K562 (cell line): Measurements from ENCODE around the gene GALNT7. TPM values are rescaled to one million over a fixed set of nuclear protein-coding genes. Genes with fewer than 3 reads are reported as not detected.

Experiments used
- ATAC-seq: fragments of 200-7000 bp; cut with Tn5 transposase; 3 replicates; pipeline ENCODE4 v1.9.1; 2020; ENCODE audit warnings: moderate library complexity
- BruUV-seq: library from RNA; stranded (reverse); fragments of 400-500 nt; replicated peaks from 2 replicates; lab custom pipeline; 2021; lab: Mats Ljungman, UMichigan
- CTCF ChIA-PET: fragments of 300-600 bp; formaldehyde crosslinking; extraction: SDS; loops from one replicate; lab custom pipeline; 2021; ENCODE audit warnings: low intra/inter-chr PET ratio; lab: Yijun Ruan, JAX
- POLR2A ChIA-PET: fragments of 300-600, 350-650 bp; sonication (Branson Sonifier 250); formaldehyde crosslinking; extraction: SDS; loops from one replicate; lab custom pipeline; 2021; ENCODE audit warnings: antibody characterized with exemption, inconsistent platforms; lab: Yijun Ruan, JAX
- DNase-seq, 4 experiments: peaks; one replicate each; pipeline versions ENCODE4 v3.0.0 to v3.0.0-alpha.2; 2011 to 2018; ENCODE audit warnings: low spot score in 3 of 4, mixed read lengths in 3 of 4; ENCODE audit errors: extremely low read depth in 1 of 4
- FAIRE-seq: peaks from 2 replicates; lab custom pipeline; 2011; peaks lifted over from hg19 to GRCh38; lab: Jason Lieb, UNC
- H2AFZ ChIP-seq: 2 replicates; pipeline ENCODE4 v1.6.0; 2011; ENCODE audit warnings: low read depth, low read length, control low read depth, inconsistent platforms
- H3K27ac ChIP-seq: fragments of 200-600 bp; 3 replicates; pipeline ENCODE4 v1.8.0; 2011; ENCODE audit warnings: low read depth, mild to moderate bottlenecking, control low read depth, inconsistent platforms, low read length, moderate library complexity, mixed read lengths; ENCODE audit errors: extremely low read depth
- H3K27me3 ChIP-seq, 2 experiments: fragments of 300-600 bp in 1 of 2; 2 replicates in 1 of 2; 3 replicates in 1 of 2; pipeline versions ENCODE4 v1.6.0 to v1.8.0; 2011; ENCODE audit warnings: inconsistent platforms in 2 of 2, low read length in 2 of 2, mild to moderate bottlenecking in 1 of 2, mixed read lengths in 1 of 2, moderate library complexity in 1 of 2; ENCODE audit not compliant: control insufficient read depth in 2 of 2, insufficient read depth in 2 of 2
- H3K36me3 ChIP-seq: fragments of 300-600 bp; 3 replicates; pipeline ENCODE4 v1.8.0; 2011; ENCODE audit warnings: mild to moderate bottlenecking, low read length, inconsistent platforms; ENCODE audit not compliant: control insufficient read depth, insufficient read depth
- H3K4me1 ChIP-seq, 2 experiments: fragments of 200-600 bp in 1 of 2; replicated peaks in 1 of 2; 2 replicates in 1 of 2; 3 replicates in 1 of 2; pipeline versions ENCODE4 v1.5.1 to v1.8.0; 2011; ENCODE audit warnings: inconsistent platforms in 2 of 2, low read length in 2 of 2, mild to moderate bottlenecking in 1 of 2, mixed read lengths in 1 of 2, moderate library complexity in 1 of 2; ENCODE audit not compliant: control insufficient read depth in 2 of 2, insufficient read depth in 2 of 2
- H3K4me2 ChIP-seq: 2 replicates; pipeline ENCODE4 v1.6.1; 2011; ENCODE audit warnings: low read length, control low read depth, inconsistent platforms, mixed read lengths; ENCODE audit not compliant: insufficient read depth
- H3K4me3 ChIP-seq: fragments of 200-600 bp; sonication (generic), shearing (Covaris generic); 2 replicates; pipeline ENCODE4 v1.5.1; 2016; ENCODE audit warnings: control low read depth, inconsistent platforms
- H3K79me2 ChIP-seq: fragments of 200-600 bp; 3 replicates; pipeline ENCODE4 v1.8.0; 2011; ENCODE audit warnings: low read length, inconsistent platforms; ENCODE audit not compliant: control insufficient read depth, insufficient read depth
- H3K9ac ChIP-seq, 2 experiments: 2 replicates each; pipeline versions ENCODE4 v1.6.0 to v1.6.1; 2011; ENCODE audit warnings: low read depth in 2 of 2, low read length in 2 of 2, control low read depth in 1 of 2, inconsistent platforms in 1 of 2, mild to moderate bottlenecking in 1 of 2, mixed read lengths in 1 of 2; ENCODE audit not compliant: insufficient read depth in 1 of 2
- H3K9me1 ChIP-seq: one replicate; pipeline ENCODE4 v1.6.0; 2011; ENCODE audit warnings: inconsistent platforms, mild to moderate bottlenecking, low read length, moderate library complexity; ENCODE audit not compliant: control insufficient read depth, insufficient read depth
- H3K9me3 ChIP-seq: replicated peaks from 2 replicates; pipeline ENCODE4 v1.5.1; 2011; ENCODE audit warnings: low read depth, low read length, inconsistent platforms; ENCODE audit not compliant: control insufficient read depth, insufficient read depth
- H4K20me1 ChIP-seq: replicated peaks from 2 replicates; pipeline ENCODE4 v1.6.1; 2011; ENCODE audit warnings: low read length, inconsistent platforms, mixed read lengths; ENCODE audit not compliant: control insufficient read depth, insufficient read depth
- HES1 ChIP-seq: fragments of 450-650 bp; IDR thresholded peaks from 2 replicates; pipeline ENCODE4 v1.6.1; 2016; ENCODE audit warnings: low read depth, mild to moderate bottlenecking, moderate library complexity
- NONO ChIP-seq, 2 experiments: fragments of 200-400 bp in 1 of 2; fragments of 450-650 bp in 1 of 2; formaldehyde crosslinking in 1 of 2; IDR thresholded peaks; 2 replicates each; pipeline ENCODE4 v1.6.1; 2017; ENCODE audit warnings: low read depth in 2 of 2, mild to moderate bottlenecking in 2 of 2, moderate library complexity in 2 of 2, low read length in 1 of 2
- WGBS: fragments of 100-300 bp; shearing (Covaris generic); methylation state at CpG from one replicate; pipeline ENCODE4 v1.1.6; 2016; ENCODE audit warnings: low coverage, mixed read lengths; ENCODE audit not compliant: insufficient coverage; ENCODE audit errors: missing lambda C conversion rate; 5-methylcytosine and 5-hydroxymethylcytosine counted together
- in situ Hi-C: fragments of 300-500 bp; cut with MboI; formaldehyde crosslinking; loops from 4 replicates; pipeline ENCODE4 v1.15.0; 2018; ENCODE audit warnings: inconsistent platforms, mixed read lengths
- intact Hi-C: fragments of 100-400 bp; cut with micrococcal nuclease; formaldehyde crosslinking; loops from 2 replicates; pipeline ENCODE4 v1.14.2; 2022
- polyA plus RNA-seq, 8 experiments: library from polyadenylated mRNA; depleted of rRNA in 4 of 8; stranded (reverse) in 5 of 8; unstranded in 3 of 8; fragments of >200 nt; fragmentation: Nextera tagmentation in 2 of 8; fragmentation: Illumina TruSeq in 1 of 8; extraction: Ambion mirVana in 2 of 8; extraction: Trizol in 1 of 8; gene quantifications; 2 replicates each; pipeline versions ENCODE4 v1.2.1 to v1.2.3, GENCODE V29; 2011 to 2014; ENCODE audit warnings: inconsistent platforms in 1 of 8, missing spikeins in 1 of 8
- total RNA-seq, 7 experiments: library from RNA; depleted of rRNA in 6 of 7; stranded (reverse); fragments of >200 nt in 6 of 7; fragmentation: Illumina TruSeq in 2 of 7; extraction: Trizol in 2 of 7; gene quantifications; 2 replicates each; pipeline versions ENCODE4 v1.2.1 to v1.2.3, GENCODE V29; 2011 to 2021; ENCODE audit warnings: low replicate concordance in 1 of 7
- TF ChIP-seq, protein P1 (sequence below): fragments of 200-800 bp; sonication (Bioruptor generic); IDR thresholded peaks from 2 replicates; pipeline ENCODE4 v1.6.1; 2016; ENCODE audit warnings: missing genetic modification characterization, missing compliant biosample characterization

The GALNT7 gene
- total and polyA plus RNA-seq, 9 of the 15 experiments (the other 6 are each of a cell fraction or from before 2014, with no cell fraction given): 16.7 to 38.7 (median 31.1) TPM

DNA sequence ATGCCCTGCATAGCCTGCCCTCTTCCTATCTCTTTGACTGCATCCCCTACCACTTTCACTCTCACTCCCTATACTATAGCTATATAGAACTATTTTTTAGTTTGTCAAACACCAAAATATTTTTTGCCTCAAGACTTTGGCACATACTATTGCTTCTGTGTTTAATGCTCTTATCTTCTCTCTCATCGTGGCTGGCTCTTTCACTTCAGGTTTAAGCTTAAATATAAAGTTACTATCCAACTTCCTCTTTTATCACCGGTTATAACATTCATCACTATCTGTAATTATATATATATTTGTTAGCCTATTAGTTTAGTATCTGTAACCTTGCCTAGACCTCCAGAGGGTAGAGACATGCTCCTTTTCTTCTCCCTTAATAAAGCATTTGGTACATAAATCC lies 177.0 kb downstream of the GALNT7 start (continued):
- TF ChIP-seq, protein P1, sequence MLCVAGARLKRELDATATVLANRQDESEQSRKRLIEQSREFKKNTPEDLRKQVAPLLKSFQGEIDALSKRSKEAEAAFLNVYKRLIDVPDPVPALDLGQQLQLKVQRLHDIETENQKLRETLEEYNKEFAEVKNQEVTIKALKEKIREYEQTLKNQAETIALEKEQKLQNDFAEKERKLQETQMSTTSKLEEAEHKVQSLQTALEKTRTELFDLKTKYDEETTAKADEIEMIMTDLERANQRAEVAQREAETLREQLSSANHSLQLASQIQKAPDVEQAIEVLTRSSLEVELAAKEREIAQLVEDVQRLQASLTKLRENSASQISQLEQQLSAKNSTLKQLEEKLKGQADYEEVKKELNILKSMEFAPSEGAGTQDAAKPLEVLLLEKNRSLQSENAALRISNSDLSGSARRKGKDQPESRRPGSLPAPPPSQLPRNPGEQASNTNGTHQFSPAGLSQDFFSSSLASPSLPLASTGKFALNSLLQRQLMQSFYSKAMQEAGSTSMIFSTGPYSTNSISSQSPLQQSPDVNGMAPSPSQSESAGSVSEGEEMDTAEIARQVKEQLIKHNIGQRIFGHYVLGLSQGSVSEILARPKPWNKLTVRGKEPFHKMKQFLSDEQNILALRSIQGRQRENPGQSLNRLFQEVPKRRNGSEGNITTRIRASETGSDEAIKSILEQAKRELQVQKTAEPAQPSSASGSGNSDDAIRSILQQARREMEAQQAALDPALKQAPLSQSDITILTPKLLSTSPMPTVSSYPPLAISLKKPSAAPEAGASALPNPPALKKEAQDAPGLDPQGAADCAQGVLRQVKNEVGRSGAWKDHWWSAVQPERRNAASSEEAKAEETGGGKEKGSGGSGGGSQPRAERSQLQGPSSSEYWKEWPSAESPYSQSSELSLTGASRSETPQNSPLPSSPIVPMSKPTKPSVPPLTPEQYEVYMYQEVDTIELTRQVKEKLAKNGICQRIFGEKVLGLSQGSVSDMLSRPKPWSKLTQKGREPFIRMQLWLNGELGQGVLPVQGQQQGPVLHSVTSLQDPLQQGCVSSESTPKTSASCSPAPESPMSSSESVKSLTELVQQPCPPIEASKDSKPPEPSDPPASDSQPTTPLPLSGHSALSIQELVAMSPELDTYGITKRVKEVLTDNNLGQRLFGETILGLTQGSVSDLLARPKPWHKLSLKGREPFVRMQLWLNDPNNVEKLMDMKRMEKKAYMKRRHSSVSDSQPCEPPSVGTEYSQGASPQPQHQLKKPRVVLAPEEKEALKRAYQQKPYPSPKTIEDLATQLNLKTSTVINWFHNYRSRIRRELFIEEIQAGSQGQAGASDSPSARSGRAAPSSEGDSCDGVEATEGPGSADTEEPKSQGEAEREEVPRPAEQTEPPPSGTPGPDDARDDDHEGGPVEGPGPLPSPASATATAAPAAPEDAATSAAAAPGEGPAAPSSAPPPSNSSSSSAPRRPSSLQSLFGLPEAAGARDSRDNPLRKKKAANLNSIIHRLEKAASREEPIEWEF (CRISPR knock-in tag): no peak
- no peak for TF ChIP-seq NONO (IDR thresholded peaks at IDR 0.05; ENCODE audit: low read depth in 2 of 2, low read length in 1 of 2)

DNA sequence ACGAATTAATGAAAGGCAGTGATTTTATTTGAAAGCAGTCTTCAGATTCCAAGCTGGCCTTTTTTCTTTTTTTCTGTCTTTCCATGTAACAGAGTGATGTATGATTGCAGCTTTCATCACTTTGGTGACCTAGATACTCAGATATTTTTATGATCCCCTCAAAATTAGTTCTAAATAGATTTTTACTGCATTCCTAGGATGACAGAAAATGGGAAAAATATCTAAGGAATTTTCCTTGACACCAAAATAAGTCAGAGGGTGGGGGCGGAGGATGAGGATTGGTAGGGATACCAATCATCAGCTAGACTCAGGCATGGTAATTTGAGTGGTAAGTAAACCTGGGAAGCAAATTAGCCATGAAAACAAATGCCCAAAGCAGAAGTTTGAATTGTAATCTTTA lies 177.5 kb downstream of the GALNT7 start:
- WGBS: 19% methylated on average over 2 of the region's 2 CpGs
- H3K79me2 ChIP-seq: no peaks in the 10 kb centered on the region
- TF ChIP-seq HES1: no peak
- TF ChIP-seq, all 486 proteins: peak for 0
- Histone ChIP-seq H3K27ac (no peak overlapping the region), H3K9me3 (no peaks in the 10 kb centered on the region), H3K4me3 (no peak overlapping the region), H4K20me1 (no peaks in the 10 kb centered on the region), H3K36me3 (no peaks in the 10 kb centered on the region), H3K27me3 (no peaks in the 10 kb centered on the region), H3K4me1 (no peaks in the 10 kb centered on the region), H2AFZ (no peak overlapping the region), H3K9ac (no peak overlapping the region), H3K9me1 (no peaks in the 10 kb centered on the region), H3K4me2 (no peak overlapping the region)
- intact Hi-C loops (no loop called here), in situ Hi-C loops (no loop called here)
- CTCF ChIA-PET: no interaction called here
- ATAC-seq (no peak), DNase-seq (no peak), FAIRE-seq (no peak)
- BruUV-seq: no TSS peak
- POLR2A ChIA-PET: interaction anchor here (0.8 to 4.8 kb wide), 4 partner anchors 9 to 17 kb away, joined by 3 to 39 read pairs (median 8); partner anchors contain the start of gene HMGB2
